LHCN-M2 (cell line): ENCODE data around the gene TST. TPM values are rescaled to one million over a fixed set of nuclear protein-coding genes. Genes with fewer than 3 reads are reported as not detected.

Source experiments
- DNase-seq: peaks from one replicate; pipeline ENCODE4 v3.0.0-alpha.2; 2012; ENCODE audit warnings: low read depth
- total RNA-seq: library from RNA; depleted of rRNA; stranded (reverse); fragments of >200 nt; gene quantifications from 2 replicates; pipeline ENCODE4 v1.2.3, GENCODE V29; 2014

Gene TST
- total RNA-seq, 1 experiment from 2014 or later: 18.4 TPM

- DNase-seq: no peak
Observed at GRCh38 chr22:37032535-37033460, 13.6 kb upstream of the TST start.

- no peak for DNase-seq
Observed at GRCh38 chr22:37032134-37032534, 12.9 kb upstream of the TST start.

GRCh38 chr22:37030560-37031281 is 11.5 kb upstream of the TST start:
- no peak for DNase-seq

GRCh38 chr22:37028692-37029674 is 9.7 kb upstream of the TST start:
- no peak for DNase-seq

GRCh38 chr22:37027556-37027955 is 8.3 kb upstream of the TST start:
- no peak for DNase-seq

GRCh38 chr22:37026325-37026724 is 7.1 kb upstream of the TST start:
- DNase-seq: no peak

GRCh38 chr22:37025500-37026070 is 6.3 kb upstream of the TST start:
- no peak for DNase-seq

- no peak for DNase-seq
Observed at GRCh38 chr22:37024339-37025157, 5.3 kb upstream of the TST start.

GRCh38 chr22:37023743-37024338 is 4.6 kb upstream of the TST start:
- DNase-seq: no peak

GRCh38 chr22:37022483-37023337 is 3.5 kb upstream of the TST start:
- no peak for DNase-seq

- DNase-seq: peak; percentile 37
Observed at GRCh38 chr22:37021710-37022482, 2.6 kb upstream of the TST start.

- no peak for DNase-seq
Observed at GRCh38 chr22:37021041-37021440, 1.8 kb upstream of the TST start.

- DNase-seq: peak; percentile 30
Observed at GRCh38 chr22:37020192-37020479, 889 bp upstream of the TST start.

GRCh38 chr22:37018815-37019308 is 385 bp downstream of the TST start:
- DNase-seq: peak; percentile 29

GRCh38 chr22:37018086-37018814 is 997 bp downstream of the TST start:
- DNase-seq: no peak

GRCh38 chr22:37017356-37017755 is 1.9 kb downstream of the TST start:
- no peak for DNase-seq

GRCh38 chr22:37016134-37016910 is 2.9 kb downstream of the TST start:
- no peak for DNase-seq
